ENCODE results near the gene RPSA.

DNA sequence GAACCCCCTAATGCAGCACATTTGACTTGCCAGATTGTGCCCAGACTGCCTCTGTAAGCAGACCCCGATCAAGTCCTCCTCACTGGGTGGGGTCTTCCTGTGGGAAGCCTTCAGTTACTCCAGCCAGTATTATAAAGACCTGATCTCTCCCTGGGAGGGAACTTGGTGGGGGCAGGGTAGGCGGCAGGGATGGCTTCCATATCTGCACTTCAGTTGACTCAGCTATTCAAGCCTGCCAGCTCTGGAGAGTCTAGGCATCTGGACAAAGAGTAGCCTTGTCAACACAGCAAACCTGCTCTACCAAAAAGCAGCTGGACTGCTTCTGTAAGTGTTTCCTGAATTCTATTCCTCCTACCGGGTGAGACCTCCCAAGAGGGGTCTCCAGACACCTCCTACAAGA, 44.3 kb upstream of the RPSA start:
- TF ChIP-seq POLR2A (IDR thresholded peaks at IDR 0.05; ENCODE audit: low read depth, low read length) (no peak), POLR2AphosphoS5 (IDR thresholded peaks at IDR 0.05; ENCODE audit: low read depth, low read length) (no peak), TAF1 (IDR thresholded peaks at IDR 0.05; ENCODE audit: low read depth, low read length) (no peak)
